ENCODE results near the gene EME2. TPM values are rescaled to one million over a fixed set of nuclear protein-coding genes. Genes with fewer than 3 reads are reported as not detected.

The EME2 gene
- total RNA-seq, 1 experiment from 2014 or later = 63.6 TPM

DNA sequence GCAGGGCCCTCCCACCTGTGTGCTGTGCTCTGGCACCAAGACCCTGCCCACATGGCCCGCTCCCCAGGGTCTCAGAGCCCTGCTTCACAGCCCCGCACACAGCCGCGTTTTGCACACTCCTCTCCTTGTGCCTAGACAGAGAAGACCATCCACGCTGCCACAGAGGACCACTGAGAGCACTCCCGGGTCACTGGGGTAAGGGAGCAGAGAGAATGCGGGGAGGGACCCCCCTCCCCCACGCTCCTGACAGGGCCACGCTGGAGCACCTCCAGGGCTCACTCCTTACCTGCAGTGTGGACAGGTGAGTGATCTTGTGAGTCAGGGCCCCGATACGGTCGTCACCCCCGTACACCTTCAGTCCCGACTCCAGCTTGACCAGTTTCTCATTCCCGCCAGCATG is 47.0 kb downstream of the EME2 start:
- Histone ChIP-seq H3T11ph (ENCODE audit: low read length) (no peak overlapping the region), H4K5ac (ENCODE audit: insufficient read length, low read depth, low read length) (no peak overlapping the region), H2BK5ac (ENCODE audit: insufficient read length, low read length) (no peak overlapping the region), H3K9me3 (ENCODE audit: control insufficient read depth, low read depth, low read length) (no peaks in the 10 kb centered on the region), H2AFZ (ENCODE audit: low read length) (no peak overlapping the region), H3K4me1 (ENCODE audit: insufficient read depth, low read length) (no peaks in the 10 kb centered on the region), H2BK120ac (ENCODE audit: low read depth, low read length, poor library complexity, severe bottlenecking) (no peak overlapping the region), H2BK12ac (ENCODE audit: insufficient read length, low read depth, low read length) (no peak overlapping the region), H3K79me2 (ENCODE audit: insufficient read depth, low read length) (no peaks in the 10 kb centered on the region), H3K9ac (ENCODE audit: extremely low read depth, insufficient read length, low read length) (no peak overlapping the region), H3K27ac (ENCODE audit: insufficient read length, low read depth, low read length) (no peak overlapping the region), H3K23ac (ENCODE audit: insufficient read length, low read depth, low read length) (no peak overlapping the region), H4K8ac (replicated peaks; ENCODE audit: insufficient read length, low read depth, low read length) (no peak overlapping the region), H3K56ac (ENCODE audit: insufficient read length, low read depth, low read length) (no peak overlapping the region), H3K4ac (ENCODE audit: low read depth, low read length) (no peak overlapping the region), H3K14ac (ENCODE audit: insufficient read depth, low read length) (no peak overlapping the region), H3K27me3 (ENCODE audit: insufficient read depth, low read length) (no peaks in the 10 kb centered on the region), H3K79me1 (ENCODE audit: insufficient read depth, low read depth, low read length, poor library complexity, severe bottlenecking) (no peaks in the 10 kb centered on the region), H3K23me2 (ENCODE audit: insufficient read length, low read depth, low read length, poor library complexity, severe bottlenecking) (no peaks in the 10 kb centered on the region), H2BK15ac (ENCODE audit: low read depth, low read length) (no peak overlapping the region), H4K20me1 (ENCODE audit: control insufficient read depth, insufficient read depth, insufficient read length) (no peaks in the 10 kb centered on the region), H4K91ac (ENCODE audit: insufficient read length, low read depth, low read length) (no peak overlapping the region), H2AK5ac (ENCODE audit: insufficient read length, low read length) (no peak overlapping the region), H2BK20ac (ENCODE audit: low read depth, low read length, poor library complexity, severe bottlenecking) (no peak overlapping the region), H3K4me2 (ENCODE audit: insufficient read depth, insufficient read length, low read length) (no peak overlapping the region), H3K18ac (ENCODE audit: insufficient read length, low read depth, low read length) (no peak overlapping the region)
- TF ChIP-seq CTCF (conservative IDR thresholded peaks at IDR 0.05) = no peak
- no peak for DNase-seq
- peak overlapping the region in 1 of 3 experiments; percentile 86; a peak in 2 of 7 replicates for H3K27ac Mint-ChIP-seq
- peaks cover 2% of the 10 kb centered on the region for H3K27me3 Mint-ChIP-seq (ENCODE audit: low read depth)
- peaks cover 4 to 17% (median 13%) of the 10 kb centered on the region in 3 experiments for H3K36me3 Mint-ChIP-seq (ENCODE audit: insufficient read depth in 1 of 3, low read depth in 3 of 3)
- WGBS (ENCODE audit: extremely low coverage, insufficient read length, low lambda C conversion rate) = no CpG with 5 or more reads among the region's 15 CpGs
- H3K9me3 Mint-ChIP-seq = no peaks in the 10 kb centered on the region
- H3K4me3 Mint-ChIP-seq = no peak overlapping the region
- H3K4me1 Mint-ChIP-seq = no peaks in the 10 kb centered on the region

Measured in H9 (cell line).